Endodermal cell (in vitro differentiated cells): ENCODE measurements around the gene PSMB9. TPM values are rescaled to one million over a fixed set of nuclear protein-coding genes. Genes with fewer than 3 reads are reported as not detected.

Experiments used
- DNase-seq: peaks from one replicate; pipeline ENCODE4 v3.0.0-alpha.2; 2017
- H3K27ac ChIP-seq: 2 replicates; pipeline ENCODE4 v1.5.1; 2013; ENCODE audit warnings: mild to moderate bottlenecking, low read depth, low read length, moderate library complexity
- H3K27me3 ChIP-seq: 2 replicates; pipeline ENCODE4 v1.6.1; 2013; ENCODE audit warnings: mild to moderate bottlenecking, low read length, moderate library complexity; ENCODE audit not compliant: insufficient read depth, control insufficient read depth, poor library complexity, severe bottlenecking
- H3K36me3 ChIP-seq: 2 replicates; pipeline ENCODE4 v1.7.0; 2013; ENCODE audit warnings: mild to moderate bottlenecking, low read length, moderate library complexity; ENCODE audit not compliant: control insufficient read depth, insufficient read depth
- H3K4me1 ChIP-seq: one replicate; pipeline ENCODE4 v1.7.0; 2013; ENCODE audit warnings: low read length; ENCODE audit not compliant: control insufficient read depth, insufficient read depth
- H3K4me3 ChIP-seq: 2 replicates; pipeline ENCODE4 v1.5.1; 2013; ENCODE audit warnings: mild to moderate bottlenecking, low read length, moderate library complexity
- H3K9ac ChIP-seq: 2 replicates; pipeline ENCODE4 v1.6.1; 2013; ENCODE audit warnings: mild to moderate bottlenecking, low read length, moderate library complexity; ENCODE audit not compliant: poor library complexity, severe bottlenecking; ENCODE audit errors: extremely low read depth
- H3K9me3 ChIP-seq: 2 replicates; pipeline ENCODE4 v1.6.1; 2013; ENCODE audit warnings: mild to moderate bottlenecking, low read length, moderate library complexity; ENCODE audit not compliant: control insufficient read depth
- H3K27ac Mint-ChIP-seq: 2 replicates; pipeline ENCODE4 v1.8.0; 2020; ENCODE audit warnings: mixed read lengths
- H3K27me3 Mint-ChIP-seq: 2 replicates; pipeline ENCODE4 v1.8.0; 2021; ENCODE audit warnings: mild to moderate bottlenecking, mixed read lengths; ENCODE audit not compliant: insufficient read depth
- H3K36me3 Mint-ChIP-seq: 2 replicates; pipeline ENCODE4 v1.8.0; 2020; ENCODE audit warnings: low read depth, mixed read lengths
- H3K4me1 Mint-ChIP-seq: 2 replicates; pipeline ENCODE4 v1.8.0; 2020; ENCODE audit warnings: mixed read lengths
- H3K4me3 Mint-ChIP-seq: 2 replicates; pipeline ENCODE4 v1.8.0; 2020; ENCODE audit warnings: mild to moderate bottlenecking, moderate library complexity, mixed read lengths
- H3K9me3 Mint-ChIP-seq: 2 replicates; pipeline ENCODE4 v1.8.0; 2020; ENCODE audit warnings: mild to moderate bottlenecking, mixed read lengths
- WGBS, 2 experiments: methylation state at CpG; one replicate each; pipeline versions ENCODE4 v1.1.5 to v1.1.7; 2013; ENCODE audit warnings: missing lambda C conversion rate in 2 of 2, mixed read lengths in 1 of 2; ENCODE audit not compliant: insufficient coverage in 1 of 2, insufficient read length in 1 of 2; 5-methylcytosine and 5-hydroxymethylcytosine counted together
- total RNA-seq, 2 donors: library from RNA; stranded (reverse); fragmentation: NEBNext Ultra II Directional in 1 of 2; extraction: Animal tissue kit (Norgen Biotek cat#: 25700) in 1 of 2; gene quantifications; 2 replicates in 1 of 2; 3 replicates in 1 of 2; pipeline ENCODE4 v1.2.1, GENCODE V29; 2021
- TF ChIP-seq, protein P1 (sequence below): fragments of 200-600 bp; sonication (generic); conservative IDR thresholded peaks from 2 replicates; pipeline ENCODE4 v1.5.0; 2021; ENCODE audit warnings: antibody characterized with exemption, mild to moderate bottlenecking

The PSMB9 gene
- total RNA-seq, 2 donors from 2014 or later, result not detected

- H3K27ac Mint-ChIP-seq, result no peak overlapping the region
- peaks cover 1% of the 10 kb centered on the region for H3K4me1 Mint-ChIP-seq
- H3K9ac ChIP-seq, result no peak overlapping the region
- H3K4me3 ChIP-seq, result no peak overlapping the region
- H3K27ac ChIP-seq, result no peak overlapping the region
- no peak for DNase-seq
- 74 to 93% methylated on average over 2 to 7 of the region's 7 CpGs for WGBS, 2 experiments
- no peaks in the 10 kb centered on the region for H3K4me1 ChIP-seq
- no peaks in the 10 kb centered on the region for H3K9me3 ChIP-seq
- H3K4me3 Mint-ChIP-seq, result no peak overlapping the region
- no peaks in the 10 kb centered on the region for H3K36me3 ChIP-seq
- peaks cover under 1% of the 10 kb centered on the region for H3K27me3 ChIP-seq
- TF ChIP-seq, protein P1, sequence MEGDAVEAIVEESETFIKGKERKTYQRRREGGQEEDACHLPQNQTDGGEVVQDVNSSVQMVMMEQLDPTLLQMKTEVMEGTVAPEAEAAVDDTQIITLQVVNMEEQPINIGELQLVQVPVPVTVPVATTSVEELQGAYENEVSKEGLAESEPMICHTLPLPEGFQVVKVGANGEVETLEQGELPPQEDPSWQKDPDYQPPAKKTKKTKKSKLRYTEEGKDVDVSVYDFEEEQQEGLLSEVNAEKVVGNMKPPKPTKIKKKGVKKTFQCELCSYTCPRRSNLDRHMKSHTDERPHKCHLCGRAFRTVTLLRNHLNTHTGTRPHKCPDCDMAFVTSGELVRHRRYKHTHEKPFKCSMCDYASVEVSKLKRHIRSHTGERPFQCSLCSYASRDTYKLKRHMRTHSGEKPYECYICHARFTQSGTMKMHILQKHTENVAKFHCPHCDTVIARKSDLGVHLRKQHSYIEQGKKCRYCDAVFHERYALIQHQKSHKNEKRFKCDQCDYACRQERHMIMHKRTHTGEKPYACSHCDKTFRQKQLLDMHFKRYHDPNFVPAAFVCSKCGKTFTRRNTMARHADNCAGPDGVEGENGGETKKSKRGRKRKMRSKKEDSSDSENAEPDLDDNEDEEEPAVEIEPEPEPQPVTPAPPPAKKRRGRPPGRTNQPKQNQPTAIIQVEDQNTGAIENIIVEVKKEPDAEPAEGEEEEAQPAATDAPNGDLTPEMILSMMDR, result no peak
- no peaks in the 10 kb centered on the region for H3K27me3 Mint-ChIP-seq
- no peaks in the 10 kb centered on the region for H3K9me3 Mint-ChIP-seq
- H3K36me3 Mint-ChIP-seq, result no peaks in the 10 kb centered on the region
These were observed 24.5 kb upstream of the PSMB9 start for GRCh38 chr6:32829495-32829894.

DNA sequence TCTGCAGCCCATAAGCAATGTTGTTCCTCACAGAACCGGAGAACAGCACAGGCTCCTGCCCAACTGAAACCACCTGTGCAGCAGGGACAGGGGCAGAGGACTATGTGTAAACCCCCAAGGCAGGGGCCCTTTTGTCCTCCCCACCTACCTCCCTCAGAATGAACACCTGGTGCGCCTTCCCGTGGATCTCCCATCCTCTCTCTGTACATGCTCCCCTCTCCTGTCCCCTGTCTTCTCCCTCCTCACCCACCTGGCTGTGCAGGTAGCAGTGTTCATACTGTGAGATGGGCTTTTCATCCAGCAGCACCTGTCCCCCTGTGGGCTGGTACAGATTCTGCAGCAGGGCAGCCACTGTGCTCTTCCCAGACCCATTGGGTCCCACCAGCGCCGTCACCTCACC, 24.0 kb upstream of the PSMB9 start:
- Mint-ChIP-seq H3K4me3 (no peak overlapping the region), H3K36me3 (no peaks in the 10 kb centered on the region)
- TF ChIP-seq, protein P1, result no peak

DNA sequence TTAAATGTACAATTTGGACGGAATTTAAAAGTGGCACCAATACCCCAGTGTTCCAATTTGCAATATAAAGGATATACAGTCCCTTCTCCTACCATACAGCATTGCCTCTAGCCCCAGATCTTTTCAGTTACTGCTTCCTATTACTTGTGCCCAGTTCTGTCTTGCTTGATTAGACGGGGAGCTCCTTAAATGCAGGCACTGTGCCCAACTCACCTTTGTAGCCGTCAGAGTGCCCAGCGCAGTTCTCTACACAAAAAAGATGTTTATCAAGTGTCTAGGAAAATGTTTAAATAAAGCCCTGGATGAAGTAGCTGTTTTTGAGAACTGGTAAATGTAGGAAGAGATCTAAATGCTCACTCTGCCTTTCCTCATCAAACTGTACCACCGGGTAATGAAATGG, 23.1 kb upstream of the PSMB9 start:
- no peak overlapping the region for H3K27ac ChIP-seq
- H3K36me3 ChIP-seq, result no peaks in the 10 kb centered on the region
- WGBS, 2 experiments, result 83% methylated on average over 1 to 5 of the region's 5 CpGs
- H3K27me3 Mint-ChIP-seq, result peaks cover 5% of the 10 kb centered on the region
- no peaks in the 10 kb centered on the region for H3K4me1 ChIP-seq
- no peak overlapping the region for H3K27ac Mint-ChIP-seq
- peaks cover 1% of the 10 kb centered on the region for H3K4me1 Mint-ChIP-seq
- H3K4me3 ChIP-seq, result no peak overlapping the region
- H3K9me3 ChIP-seq, result no peaks in the 10 kb centered on the region
- no peak for DNase-seq
- TF ChIP-seq, protein P1, result no peak
- no peak overlapping the region for H3K9ac ChIP-seq
- no peak overlapping the region for H3K4me3 Mint-ChIP-seq
- H3K9me3 Mint-ChIP-seq, result no peaks in the 10 kb centered on the region
- H3K36me3 Mint-ChIP-seq, result no peaks in the 10 kb centered on the region
- H3K27me3 ChIP-seq, result peaks cover 15% of the 10 kb centered on the region

More for the DNA sequence above, 24.0 kb upstream of the PSMB9 start:
- H3K4me3 ChIP-seq, result no peak overlapping the region
- no peak overlapping the region for H3K9ac ChIP-seq
- WGBS, 2 experiments, result 86 to 96% methylated on average over 1 to 5 of the region's 5 CpGs
- H3K4me1 Mint-ChIP-seq, result peaks cover 1% of the 10 kb centered on the region
- H3K27ac Mint-ChIP-seq, result no peak overlapping the region
- H3K9me3 Mint-ChIP-seq, result no peaks in the 10 kb centered on the region
- no peak for DNase-seq
- no peaks in the 10 kb centered on the region for H3K27me3 Mint-ChIP-seq
- H3K9me3 ChIP-seq, result no peaks in the 10 kb centered on the region
- H3K4me1 ChIP-seq, result no peaks in the 10 kb centered on the region
- no peak overlapping the region for H3K27ac ChIP-seq
- H3K36me3 ChIP-seq, result no peaks in the 10 kb centered on the region
- H3K27me3 ChIP-seq, result peaks cover 5% of the 10 kb centered on the region
